GM12878 (cell line): ENCODE results near the gene HINT1. TPM values are rescaled to one million over a fixed set of nuclear protein-coding genes. Genes with fewer than 3 reads are reported as not detected.

ENCODE experiments used
- ATAC-seq: fragments of 200-7000 bp; cut with Tn5 transposase; 3 replicates; pipeline ENCODE4 v1.9.1; 2020; ENCODE audit warnings: mild to moderate bottlenecking, moderate library complexity
- BruUV-seq: library from RNA; stranded (reverse); fragments of 400-500 nt; replicated peaks from 2 replicates; lab custom pipeline; 2021; lab: Mats Ljungman, UMichigan
- CTCF ChIA-PET: fragments of 300-600 bp; sonication (Branson Sonifier 250); formaldehyde crosslinking; extraction: SDS; loops from one replicate; lab custom pipeline; 2021; ENCODE audit warnings: inconsistent platforms; lab: Yijun Ruan, JAX
- POLR2A ChIA-PET: fragments of 350-600 bp; formaldehyde crosslinking; extraction: SDS; loops from one replicate; lab custom pipeline; 2021; ENCODE audit warnings: inconsistent platforms; lab: Charles Lee
- RAD21 ChIA-PET: fragments of 300-600 bp; sonication (Branson Sonifier 250); formaldehyde crosslinking; loops from one replicate; lab custom pipeline; 2023; ENCODE audit warnings: antibody characterized with exemption; ENCODE audit not compliant: unreplicated experiment; lab: Charles Lee
- SMC1A ChIA-PET: fragments of 300-600 bp; sonication (Branson Sonifier 250); formaldehyde crosslinking; loops from one replicate; lab custom pipeline; 2023; ENCODE audit not compliant: unreplicated experiment, uncharacterized antibody; lab: Charles Lee
- DNase-seq: peaks from one replicate; pipeline ENCODE4 v3.0.0-alpha.2; 2011; ENCODE audit warnings: low read depth, low spot score
- FAIRE-seq: peaks from 3 replicates; lab custom pipeline; 2011; peaks lifted over from hg19 to GRCh38; lab: Jason Lieb, UNC
- H2AFZ ChIP-seq: 2 replicates; pipeline ENCODE4 v1.6.0; 2011; ENCODE audit warnings: low read depth, low read length, control low read depth; ENCODE audit not compliant: control insufficient read depth
- H3K27ac ChIP-seq: 2 replicates; pipeline ENCODE4 v1.5.1; 2011; ENCODE audit warnings: control low read depth; ENCODE audit not compliant: control insufficient read depth, insufficient read depth
- H3K27me3 ChIP-seq, 2 experiments: replicated peaks in 1 of 2; 2 replicates each; pipeline versions ENCODE4 v1.6.0 to v1.6.1; 2011; ENCODE audit warnings: low read length in 1 of 2; ENCODE audit not compliant: control insufficient read depth in 2 of 2, insufficient read depth in 2 of 2
- H3K36me3 ChIP-seq, 2 experiments: 2 replicates each; pipeline ENCODE4 v1.5.1; 2011; ENCODE audit warnings: low read length in 1 of 2; ENCODE audit not compliant: control insufficient read depth in 2 of 2, insufficient read depth in 2 of 2
- H3K4me1 ChIP-seq: 2 replicates; pipeline ENCODE4 v1.6.1; 2011; ENCODE audit warnings: mild to moderate bottlenecking, low read length, moderate library complexity, mixed read lengths; ENCODE audit not compliant: control insufficient read depth, insufficient read depth
- H3K4me2 ChIP-seq: 2 replicates; pipeline ENCODE4 v1.6.0; 2011; ENCODE audit warnings: control low read depth; ENCODE audit not compliant: control insufficient read depth, insufficient read depth
- H3K4me3 ChIP-seq: fragments of 200-600 bp; sonication (generic); 2 replicates; pipeline ENCODE4 v1.5.1; 2016
- H3K79me2 ChIP-seq: 2 replicates; pipeline ENCODE4 v1.6.0; 2011; ENCODE audit warnings: low read length; ENCODE audit not compliant: control insufficient read depth, insufficient read depth
- H3K9ac ChIP-seq: 2 replicates; pipeline ENCODE4 v1.8.0; 2011; ENCODE audit warnings: low read length, control low read depth, mixed read lengths; ENCODE audit not compliant: control insufficient read depth, insufficient read depth
- H3K9me3 ChIP-seq: replicated peaks from 3 replicates; pipeline ENCODE4 v1.5.1; 2011; ENCODE audit warnings: mild to moderate bottlenecking, low read length; ENCODE audit not compliant: control insufficient read depth, insufficient read depth
- H4K20me1 ChIP-seq: 2 replicates; pipeline ENCODE4 v1.6.0; 2011; ENCODE audit not compliant: control insufficient read depth, insufficient read depth
- BACH1 ChIP-seq: fragments of 450-650 bp; IDR thresholded peaks from 2 replicates; pipeline ENCODE4 v1.6.1; 2017; ENCODE audit warnings: mild to moderate bottlenecking, borderline replicate concordance
- CREB1 ChIP-seq: IDR thresholded peaks from 2 replicates; pipeline ENCODE4 v1.6.1; 2012; ENCODE audit warnings: low read depth, mild to moderate bottlenecking, inconsistent platforms
- NR2F1 ChIP-seq: fragments of 450-650 bp; conservative IDR thresholded peaks from 2 replicates; pipeline ENCODE4 v1.6.1; 2017; ENCODE audit warnings: mild to moderate bottlenecking
- SIN3A ChIP-seq: IDR thresholded peaks from 2 replicates; pipeline ENCODE4 v1.6.1; 2012; ENCODE audit warnings: low read depth, low read length, improper control_type of control experiment
- SRF ChIP-seq, 2 experiments: IDR thresholded peaks; 2 replicates each; pipeline ENCODE4 v1.6.1; 2011; ENCODE audit warnings: low read depth in 2 of 2, low read length in 2 of 2, mild to moderate bottlenecking in 1 of 2, moderate library complexity in 1 of 2
- STAT3 ChIP-seq: IDR thresholded peaks from 2 replicates; pipeline ENCODE4 v1.6.1; 2011; ENCODE audit warnings: low read depth, low read length, improper control_type of control experiment
- TBL1XR1 ChIP-seq: IDR thresholded peaks from 2 replicates; pipeline ENCODE4 v1.6.1; 2012; ENCODE audit warnings: low read depth, low read length, improper control_type of control experiment
- ZNF384 ChIP-seq: IDR thresholded peaks from 2 replicates; pipeline ENCODE4 v1.6.1; 2012; ENCODE audit warnings: low read depth, mild to moderate bottlenecking, low read length, improper control_type of control experiment, borderline replicate concordance
- in situ Hi-C: fragments of 300-500 bp; cut with MboI; formaldehyde crosslinking; loops from 9 replicates; pipeline ENCODE4 v1.14.3; 2018; ENCODE audit warnings: mixed read lengths
- intact Hi-C: fragments of 100-400 bp; cut with micrococcal nuclease; formaldehyde crosslinking; loops from one replicate; pipeline ENCODE4 v1.14.2; 2022; ENCODE audit not compliant: unreplicated experiment
- polyA plus RNA-seq, 11 experiments: library from polyadenylated mRNA; depleted of rRNA in 4 of 11; unstranded in 6 of 11; stranded (reverse) in 5 of 11; fragments of >200 nt; fragmentation: Nextera tagmentation in 4 of 11; fragmentation: Illumina TruSeq in 1 of 11; extraction: Ambion mirVana in 4 of 11; extraction: Trizol in 1 of 11; gene quantifications; 1 replicate in 1 of 11; 2 replicates in 10 of 11; pipeline versions ENCODE4 v1.2.1 to v1.2.3, GENCODE V29; 2011 to 2016; ENCODE audit warnings: inconsistent platforms in 2 of 11, missing spikeins in 2 of 11, low read depth in 1 of 11
- total RNA-seq, 4 experiments: library from RNA; depleted of rRNA in 3 of 4; stranded (reverse); fragments of >200 nt in 3 of 4; fragmentation: Illumina TruSeq in 1 of 4; extraction: Trizol in 1 of 4; gene quantifications; 2 replicates each; pipeline versions ENCODE4 v1.2.1 to v1.2.3, GENCODE V29; 2013 to 2021
- TF ChIP-seq, protein P1 (sequence below): fragments of 450-650 bp; IDR thresholded peaks from 2 replicates; pipeline ENCODE4 v1.6.1; 2017; ENCODE audit warnings: antibody characterized with exemption, mild to moderate bottlenecking, moderate library complexity
- TF ChIP-seq, protein P2 (sequence below): fragments of 450-650 bp; IDR thresholded peaks from 2 replicates; pipeline ENCODE4 v1.6.1; 2017; ENCODE audit warnings: mild to moderate bottlenecking, moderate library complexity

HINT1 gene
- total and polyA plus RNA-seq, 10 of the 15 experiments (the other 5 are each of a cell fraction or from before 2014, with no cell fraction given) = 253 to 997 (median 562) TPM

DNA sequence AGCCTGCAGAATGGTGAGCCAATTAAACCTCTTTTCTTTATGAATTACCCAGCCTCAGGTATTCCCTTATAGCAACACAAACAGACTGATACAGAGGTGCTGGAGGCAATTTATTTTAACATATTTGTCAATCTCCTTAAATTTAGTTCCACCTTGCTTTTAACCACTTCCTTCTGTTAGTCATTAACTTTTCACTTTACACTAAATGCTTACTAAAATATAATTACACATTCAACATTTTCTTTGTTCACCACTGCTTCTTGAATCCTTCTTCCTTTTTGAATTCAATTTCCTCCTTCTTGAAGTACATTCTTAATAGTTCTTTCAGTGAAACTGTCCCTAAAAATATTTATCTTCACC is 45.1 kb upstream of the HINT1 start:
- ChIA-PET CTCF (interaction anchor here (0.9 to 2.9 kb wide), 7 partner anchors 12 to 205 kb away, joined by 3 to 12 read pairs (median 6); partner anchors contain the start of genes CDC42SE2 and HINT1), SMC1A (interaction anchor here (0.9 to 26.7 kb wide), 9 partner anchors 13 to 204 kb away, joined by 3 to 1218 read pairs (median 5); partner anchors contain the start of gene CDC42SE2), RAD21 (interaction anchor here (1.0 to 10.7 kb wide), 16 partner anchors 10 to 279 kb away, joined by 3 to 302 read pairs (median 8); partner anchors contain the start of genes CDC42SE2 and HINT1), POLR2A (interaction anchor here (0.9 to 19.3 kb wide), 9 partner anchors 14 to 75 kb away, joined by 3 to 309 read pairs (median 4); partner anchors contain the start of genes CDC42SE2 and HINT1)
- BruUV-seq = TSS peak; percentile 85
- no peak for FAIRE-seq
- peak overlapping the region; percentile 94 for H3K27ac ChIP-seq
- in situ Hi-C loops = loop anchor here (5.0 kb wide), 1 partner anchor 172 kb away; no protein-coding TSS in a partner anchor
- no peaks in the 10 kb centered on the region for H3K27me3 ChIP-seq
- no peak for DNase-seq
- H2AFZ ChIP-seq = no peak overlapping the region
- no peaks in the 10 kb centered on the region for H4K20me1 ChIP-seq
- no peak for ATAC-seq
- peak overlapping the region; percentile 84; the same call in 1 of the 2 replicates for H3K4me2 ChIP-seq
- H3K79me2 ChIP-seq = peaks cover 51% of the 10 kb centered on the region
- TF ChIP-seq NR2F1 (no peak), STAT3 (no peak), TBL1XR1 (no peak), BACH1 (no peak), ZNF384 (no peak), SRF (IDR thresholded peaks at IDR 0.05; ENCODE audit: low read depth in 2 of 2, low read length in 2 of 2) (no peak), CREB1 (0 out of 2 replicates have a peak, but pooled peaks have one; percentile 11), SIN3A (0 out of 2 replicates have a peak, but pooled peaks have one; percentile 53)
- TF ChIP-seq, protein P1, sequence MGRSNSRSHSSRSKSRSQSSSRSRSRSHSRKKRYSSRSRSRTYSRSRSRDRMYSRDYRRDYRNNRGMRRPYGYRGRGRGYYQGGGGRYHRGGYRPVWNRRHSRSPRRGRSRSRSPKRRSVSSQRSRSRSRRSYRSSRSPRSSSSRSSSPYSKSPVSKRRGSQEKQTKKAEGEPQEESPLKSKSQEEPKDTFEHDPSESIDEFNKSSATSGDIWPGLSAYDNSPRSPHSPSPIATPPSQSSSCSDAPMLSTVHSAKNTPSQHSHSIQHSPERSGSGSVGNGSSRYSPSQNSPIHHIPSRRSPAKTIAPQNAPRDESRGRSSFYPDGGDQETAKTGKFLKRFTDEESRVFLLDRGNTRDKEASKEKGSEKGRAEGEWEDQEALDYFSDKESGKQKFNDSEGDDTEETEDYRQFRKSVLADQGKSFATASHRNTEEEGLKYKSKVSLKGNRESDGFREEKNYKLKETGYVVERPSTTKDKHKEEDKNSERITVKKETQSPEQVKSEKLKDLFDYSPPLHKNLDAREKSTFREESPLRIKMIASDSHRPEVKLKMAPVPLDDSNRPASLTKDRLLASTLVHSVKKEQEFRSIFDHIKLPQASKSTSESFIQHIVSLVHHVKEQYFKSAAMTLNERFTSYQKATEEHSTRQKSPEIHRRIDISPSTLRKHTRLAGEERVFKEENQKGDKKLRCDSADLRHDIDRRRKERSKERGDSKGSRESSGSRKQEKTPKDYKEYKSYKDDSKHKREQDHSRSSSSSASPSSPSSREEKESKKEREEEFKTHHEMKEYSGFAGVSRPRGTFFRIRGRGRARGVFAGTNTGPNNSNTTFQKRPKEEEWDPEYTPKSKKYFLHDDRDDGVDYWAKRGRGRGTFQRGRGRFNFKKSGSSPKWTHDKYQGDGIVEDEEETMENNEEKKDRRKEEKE = no peak
- TF ChIP-seq, protein P2, sequence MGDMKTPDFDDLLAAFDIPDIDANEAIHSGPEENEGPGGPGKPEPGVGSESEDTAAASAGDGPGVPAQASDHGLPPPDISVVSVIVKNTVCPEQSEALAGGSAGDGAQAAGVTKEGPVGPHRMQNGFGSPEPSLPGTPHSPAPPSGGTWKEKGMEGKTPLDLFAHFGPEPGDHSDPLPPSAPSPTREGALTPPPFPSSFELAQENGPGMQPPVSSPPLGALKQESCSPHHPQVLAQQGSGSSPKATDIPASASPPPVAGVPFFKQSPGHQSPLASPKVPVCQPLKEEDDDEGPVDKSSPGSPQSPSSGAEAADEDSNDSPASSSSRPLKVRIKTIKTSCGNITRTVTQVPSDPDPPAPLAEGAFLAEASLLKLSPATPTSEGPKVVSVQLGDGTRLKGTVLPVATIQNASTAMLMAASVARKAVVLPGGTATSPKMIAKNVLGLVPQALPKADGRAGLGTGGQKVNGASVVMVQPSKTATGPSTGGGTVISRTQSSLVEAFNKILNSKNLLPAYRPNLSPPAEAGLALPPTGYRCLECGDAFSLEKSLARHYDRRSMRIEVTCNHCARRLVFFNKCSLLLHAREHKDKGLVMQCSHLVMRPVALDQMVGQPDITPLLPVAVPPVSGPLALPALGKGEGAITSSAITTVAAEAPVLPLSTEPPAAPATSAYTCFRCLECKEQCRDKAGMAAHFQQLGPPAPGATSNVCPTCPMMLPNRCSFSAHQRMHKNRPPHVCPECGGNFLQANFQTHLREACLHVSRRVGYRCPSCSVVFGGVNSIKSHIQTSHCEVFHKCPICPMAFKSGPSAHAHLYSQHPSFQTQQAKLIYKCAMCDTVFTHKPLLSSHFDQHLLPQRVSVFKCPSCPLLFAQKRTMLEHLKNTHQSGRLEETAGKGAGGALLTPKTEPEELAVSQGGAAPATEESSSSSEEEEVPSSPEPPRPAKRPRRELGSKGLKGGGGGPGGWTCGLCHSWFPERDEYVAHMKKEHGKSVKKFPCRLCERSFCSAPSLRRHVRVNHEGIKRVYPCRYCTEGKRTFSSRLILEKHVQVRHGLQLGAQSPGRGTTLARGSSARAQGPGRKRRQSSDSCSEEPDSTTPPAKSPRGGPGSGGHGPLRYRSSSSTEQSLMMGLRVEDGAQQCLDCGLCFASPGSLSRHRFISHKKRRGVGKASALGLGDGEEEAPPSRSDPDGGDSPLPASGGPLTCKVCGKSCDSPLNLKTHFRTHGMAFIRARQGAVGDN = no peak
- intact Hi-C loops = loop anchor here (1.0 kb wide), 1 partner anchor 14 kb away; no protein-coding TSS in a partner anchor
- peaks cover 16% of the 10 kb centered on the region; the same call in 1 of the 2 replicates for H3K4me1 ChIP-seq
- peak overlapping the region; percentile 76 for H3K9ac ChIP-seq
- H3K9me3 ChIP-seq = no peaks in the 10 kb centered on the region
- H3K4me3 ChIP-seq = peak overlapping the region; percentile 84
- H3K36me3 ChIP-seq = no peaks in the 10 kb centered on the region
